Measurements from ENCODE around the gene UIMC1.

The UIMC1 gene

GRCh38 chr5:176865964-176866363, 140.6 kb downstream of the UIMC1 start:
- DNase-seq: no peak

GRCh38 chr5:176864755-176865154, 141.8 kb downstream of the UIMC1 start:
- no peak for DNase-seq

DNA sequence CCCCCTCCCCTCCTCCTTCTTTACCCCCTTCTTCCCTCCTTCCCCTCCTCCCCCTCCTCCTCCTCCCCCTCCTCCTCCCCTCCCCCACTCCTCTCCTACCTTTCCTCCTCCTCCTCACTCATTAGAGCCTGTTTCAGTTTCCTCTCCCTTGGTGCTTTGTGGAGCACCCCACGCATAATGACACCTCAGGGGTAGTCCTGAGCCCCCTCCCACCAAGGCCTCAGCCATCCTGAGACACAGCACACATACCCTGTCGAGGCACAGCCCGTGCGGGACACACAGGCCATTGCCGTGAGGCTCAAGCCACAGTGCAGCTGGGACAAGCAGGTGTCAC, 142.8 kb downstream of the UIMC1 start:
- no peak for DNase-seq

GRCh38 chr5:176863041-176863764, 143.4 kb downstream of the UIMC1 start:
- DNase-seq: no peak

DNA sequence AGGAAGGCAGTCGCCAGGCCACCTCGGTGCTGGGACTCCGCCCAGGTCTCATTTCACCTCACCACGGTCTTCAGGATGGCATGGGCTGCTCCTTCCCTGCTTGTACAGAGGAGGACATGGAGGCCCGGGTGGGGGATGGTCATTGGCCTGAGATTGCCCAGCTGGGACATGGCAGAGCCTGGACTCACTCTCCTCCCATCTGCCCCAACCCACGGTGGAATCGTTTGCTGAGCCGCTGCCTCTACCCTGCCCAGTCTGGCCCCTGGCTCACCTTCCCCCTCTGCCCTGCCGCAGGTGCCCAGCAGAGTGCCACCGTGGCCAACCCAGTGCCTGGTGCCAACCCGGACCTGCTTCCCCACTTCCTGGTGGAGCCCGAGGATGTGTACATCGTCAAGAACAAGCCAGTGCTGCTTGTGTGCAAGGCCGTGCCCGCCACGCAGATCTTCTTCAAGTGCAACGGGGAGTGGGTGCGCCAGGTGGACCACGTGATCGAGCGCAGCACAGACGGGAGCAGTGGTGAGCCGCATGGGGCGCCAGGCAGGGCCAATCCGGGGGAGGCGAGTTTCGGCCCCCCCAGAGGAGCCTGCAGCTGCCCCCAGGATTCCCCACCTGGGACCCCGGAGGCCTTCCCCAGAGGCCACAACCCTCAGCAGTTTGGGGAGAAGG, 144.1 kb downstream of the UIMC1 start:
- no peak for DNase-seq

DNA sequence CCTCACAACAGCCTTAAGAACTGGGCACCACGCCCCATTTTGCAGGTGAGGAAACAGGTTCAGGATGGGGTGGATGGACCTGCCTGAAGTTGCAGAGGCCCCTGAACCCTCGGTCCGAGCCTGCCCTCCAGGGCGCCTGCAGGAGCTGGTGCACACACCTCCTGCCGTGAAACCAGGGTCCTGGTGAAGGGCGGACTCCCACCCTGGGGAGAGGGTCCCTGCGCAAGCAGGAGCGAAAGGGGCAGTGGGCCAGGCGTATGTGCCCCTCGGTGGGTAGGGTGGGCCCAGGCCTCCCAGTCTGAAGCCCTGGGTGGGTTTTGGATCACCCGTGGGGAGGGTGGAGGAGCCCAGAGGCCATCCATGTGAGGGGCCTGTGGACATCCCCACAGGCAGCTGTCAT, 145.3 kb downstream of the UIMC1 start:
- DNase-seq: no peak

DNA sequence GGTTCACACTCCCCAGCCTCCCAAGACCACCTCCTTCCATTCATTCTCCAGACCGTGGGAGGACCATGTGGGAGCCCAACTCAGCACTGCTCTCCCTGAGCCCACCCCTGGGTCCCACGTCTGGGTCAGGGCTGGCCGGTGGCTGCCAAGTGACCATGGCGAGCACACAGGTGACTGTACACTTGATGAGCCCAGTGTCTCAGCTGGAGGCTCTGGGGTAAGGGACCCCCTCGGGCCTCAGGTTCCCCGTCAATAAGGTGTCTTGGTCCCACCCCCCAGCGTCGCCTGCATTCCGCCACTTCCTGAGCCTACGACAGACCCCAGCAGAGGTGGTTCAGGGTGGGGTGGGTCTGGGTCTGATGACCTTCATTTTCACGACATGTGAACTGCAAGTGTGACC, 146.2 kb downstream of the UIMC1 start:
- no peak for DNase-seq

GRCh38 chr5:176859916-176860315, 146.7 kb downstream of the UIMC1 start:
- DNase-seq: no peak

DNA sequence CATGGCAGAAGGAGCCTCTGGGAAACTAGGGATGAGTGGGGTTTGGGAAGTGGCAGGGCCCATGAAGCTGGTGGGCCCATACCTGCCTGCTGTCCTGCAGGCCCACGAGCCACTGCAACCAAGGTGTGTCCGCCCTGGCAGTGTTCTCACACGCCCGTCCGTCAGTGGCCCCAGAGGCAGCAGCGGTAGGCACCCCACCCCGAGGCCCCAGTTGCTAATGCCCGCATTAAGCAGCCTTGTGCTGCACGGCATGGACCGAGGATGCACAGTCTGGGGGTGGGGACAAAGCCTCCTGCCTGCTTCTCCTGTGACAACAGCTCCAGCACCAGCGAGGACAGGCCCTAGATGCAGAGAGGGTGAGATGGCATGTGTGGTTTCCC, 148.7 kb downstream of the UIMC1 start:
- no peak for DNase-seq

DNA sequence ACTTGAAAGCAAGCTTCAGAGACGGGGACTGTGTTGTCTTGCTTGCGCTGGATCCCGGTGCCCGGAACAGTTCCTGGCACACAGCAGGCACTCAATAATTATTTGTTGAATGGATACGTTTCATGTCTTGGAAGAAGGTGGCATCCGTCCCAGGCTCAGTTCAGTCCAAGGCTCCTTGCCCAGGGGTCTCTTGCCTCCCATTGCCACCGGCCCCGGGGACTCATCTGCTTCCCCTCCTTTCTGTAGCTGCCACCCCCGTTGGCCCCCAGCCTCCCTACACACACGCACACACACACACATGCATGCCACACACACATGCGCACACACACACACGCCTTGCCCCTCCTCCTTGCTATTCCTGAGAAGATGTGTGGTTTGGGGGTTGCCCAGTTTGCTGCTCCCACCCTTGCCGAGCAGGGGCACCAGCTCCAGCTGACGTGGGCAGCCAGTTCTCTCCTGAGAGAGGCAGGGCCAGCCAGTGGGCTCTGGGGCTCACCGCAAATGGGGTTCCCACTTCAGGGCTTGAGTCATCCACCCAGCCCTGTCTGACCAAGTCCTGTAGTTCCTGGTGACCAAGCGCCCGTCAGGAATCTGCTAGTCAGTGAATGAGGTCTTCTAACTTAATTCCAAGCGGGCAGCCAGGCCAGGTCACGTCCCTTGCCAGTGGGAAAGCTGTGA, 149.2 kb downstream of the UIMC1 start:
- DNase-seq: no peak

DNA sequence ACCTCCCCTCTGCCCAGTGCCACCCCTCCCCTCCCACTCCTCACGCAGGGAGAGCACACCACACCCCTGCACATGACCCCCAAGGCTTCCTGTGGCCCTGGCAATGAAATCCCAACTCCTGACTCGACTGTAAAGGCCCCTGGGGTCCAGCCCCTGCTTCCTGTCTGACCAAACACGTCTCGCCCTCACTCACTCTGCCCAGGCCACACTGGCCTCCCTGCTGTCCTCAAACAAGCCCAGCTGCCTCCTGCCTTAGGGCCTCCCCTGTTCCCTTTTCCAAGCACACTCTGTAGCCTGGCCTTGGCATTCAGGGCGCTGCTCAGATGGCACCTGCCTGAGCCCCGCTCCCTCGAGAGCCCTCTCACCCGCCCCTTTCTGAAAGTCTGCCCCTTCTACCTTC, 149.8 kb downstream of the UIMC1 start:
- DNase-seq: no peak

- DNase-seq: no peak
These were observed 151.0 kb downstream of the UIMC1 start for GRCh38 chr5:176855598-176855997.

Data from NCI-H2171 treated with DMSO at 0.1 percent for 48 hours (cell line).